Activated T-cell treated with anti-CD3 and anti-CD28 coated beads, Interleukin-2, amount 50 U/mL, for 48 hours (primary cell): ENCODE data around the gene MS4A15.
"Not testable (repeated sequence)": the region's sequence is repeated elsewhere in the genome, so short reads cannot be mapped to it uniquely, and the experiment has no call there.

Experiments used
- DNase-seq, 2 experiments: peaks; one replicate each; pipeline ENCODE4 v3.0.0-alpha.2; 2020

The MS4A15 gene, protein sequence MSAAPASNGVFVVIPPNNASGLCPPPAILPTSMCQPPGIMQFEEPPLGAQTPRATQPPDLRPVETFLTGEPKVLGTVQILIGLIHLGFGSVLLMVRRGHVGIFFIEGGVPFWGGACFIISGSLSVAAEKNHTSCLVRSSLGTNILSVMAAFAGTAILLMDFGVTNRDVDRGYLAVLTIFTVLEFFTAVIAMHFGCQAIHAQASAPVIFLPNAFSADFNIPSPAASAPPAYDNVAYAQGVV

DNA sequence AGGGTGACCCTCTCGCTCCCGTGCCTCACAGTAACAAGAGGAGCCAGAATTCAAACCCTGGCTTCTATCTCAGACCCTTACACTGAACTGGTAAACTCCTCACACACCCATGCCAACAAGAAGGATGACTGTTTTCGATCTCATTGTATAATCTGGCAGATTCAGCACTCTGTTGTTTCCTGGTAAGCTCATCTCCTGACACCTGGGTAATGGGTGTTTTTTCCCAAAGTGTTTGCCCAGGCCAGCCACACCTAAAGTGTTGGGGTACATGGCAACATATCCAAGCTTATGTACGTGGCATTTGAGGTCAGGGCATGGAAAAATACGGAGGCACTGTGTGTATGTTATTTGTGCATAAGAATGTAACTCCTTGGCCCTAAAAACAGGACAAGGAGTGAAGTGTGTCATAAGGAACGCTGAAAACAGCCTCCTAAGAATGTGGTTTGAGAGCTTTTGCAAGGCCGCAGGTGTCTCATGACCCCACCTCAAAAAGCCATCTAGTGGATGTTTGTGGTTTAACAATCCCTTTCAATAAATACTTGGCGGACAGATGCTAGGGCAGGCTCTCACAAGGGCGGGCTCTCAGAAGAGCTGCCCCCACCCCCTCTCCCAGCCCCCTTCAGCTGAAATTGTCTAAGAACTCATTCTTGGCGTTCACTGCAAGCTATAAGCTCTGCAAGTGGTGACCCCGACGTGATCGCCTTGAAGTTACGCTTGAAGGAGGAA lies at the start of gene MS4A15:
Gene MS4A15 (plus strand): TSS at position 561 of the 726 bp plus-strand sequence. CDS start 6,867 bp downstream, outside the sequence.
- no peak for DNase-seq

DNA sequence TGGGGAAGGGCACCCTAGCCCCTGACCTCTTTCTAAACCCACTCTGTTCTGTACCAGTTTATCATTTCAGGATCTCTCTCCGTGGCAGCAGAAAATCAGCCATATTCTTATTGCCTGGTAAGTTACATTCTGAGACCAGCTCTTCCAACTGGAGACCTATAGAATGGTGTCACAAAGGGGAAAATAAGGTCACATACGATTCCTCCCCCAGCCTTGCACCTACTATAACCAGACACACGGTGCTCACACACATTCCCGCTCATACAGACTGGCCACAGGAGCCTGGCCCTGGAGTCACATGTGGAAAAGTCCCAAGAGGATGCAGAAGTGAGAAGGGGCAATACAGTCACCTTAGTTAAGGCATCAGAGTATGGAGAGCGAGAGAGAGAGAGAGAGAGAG lies 49.7 kb upstream of the MS4A15 start:
- DNase-seq = no peak

DNA sequence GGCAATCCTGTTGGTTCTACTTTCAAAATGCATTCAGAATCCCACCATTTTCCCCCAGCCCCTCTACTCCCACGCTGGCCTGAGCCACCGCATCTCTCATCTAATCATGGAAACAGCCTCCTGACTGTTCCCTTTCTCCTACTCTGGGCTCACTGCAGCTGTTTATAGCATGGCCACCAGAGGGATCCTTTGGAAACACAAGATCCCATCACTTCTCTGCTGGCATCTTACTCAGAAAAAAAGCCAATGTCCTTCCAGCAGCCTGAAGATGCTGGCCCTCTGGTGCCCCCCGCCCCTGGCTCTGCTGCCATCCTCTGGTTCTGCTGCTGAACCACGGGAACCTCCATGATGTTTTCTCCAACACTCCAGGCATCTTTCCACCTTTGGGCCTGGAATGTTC lies 46.2 kb upstream of the MS4A15 start:
- DNase-seq = no peak

DNA sequence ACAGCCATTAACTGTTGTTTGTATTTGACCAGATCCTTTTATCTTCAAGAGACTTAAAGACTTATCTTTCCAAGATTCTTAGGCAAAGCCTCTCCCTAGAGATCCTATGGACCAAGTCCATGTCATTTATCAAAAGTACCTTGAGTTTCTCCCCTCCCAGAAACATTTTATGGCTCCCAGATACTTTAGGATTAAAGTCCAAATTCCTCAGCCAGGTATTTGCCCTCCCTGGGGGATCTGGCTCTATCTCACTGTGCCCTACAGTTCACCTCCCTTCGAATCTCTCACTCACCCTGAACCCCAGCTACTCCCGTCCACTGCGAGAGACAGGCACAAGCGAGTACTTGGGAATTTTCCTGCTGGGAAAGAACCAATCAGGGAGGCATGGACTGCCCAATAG lies 45.4 kb upstream of the MS4A15 start:
- DNase-seq = no peak

DNA sequence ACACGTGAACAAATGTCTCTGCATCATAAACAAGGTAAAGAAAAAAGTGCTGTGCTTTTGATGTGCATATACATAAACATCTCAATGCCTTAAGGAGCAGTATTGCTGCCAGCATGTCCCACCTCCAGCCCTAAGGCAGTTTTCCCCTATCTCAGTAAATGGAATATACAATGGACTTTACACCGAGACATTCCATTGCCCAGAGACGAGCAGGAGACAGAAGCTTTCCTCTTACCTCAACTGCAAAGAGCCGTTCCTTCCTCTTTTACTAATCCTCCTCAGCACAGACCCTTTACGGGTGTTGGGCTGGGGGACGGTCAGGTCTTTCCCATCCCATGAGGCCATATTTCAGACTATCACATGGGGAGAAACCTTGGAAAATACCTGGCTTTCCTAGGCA lies 43.2 kb upstream of the MS4A15 start:
- DNase-seq = not testable (repeated sequence)

DNA sequence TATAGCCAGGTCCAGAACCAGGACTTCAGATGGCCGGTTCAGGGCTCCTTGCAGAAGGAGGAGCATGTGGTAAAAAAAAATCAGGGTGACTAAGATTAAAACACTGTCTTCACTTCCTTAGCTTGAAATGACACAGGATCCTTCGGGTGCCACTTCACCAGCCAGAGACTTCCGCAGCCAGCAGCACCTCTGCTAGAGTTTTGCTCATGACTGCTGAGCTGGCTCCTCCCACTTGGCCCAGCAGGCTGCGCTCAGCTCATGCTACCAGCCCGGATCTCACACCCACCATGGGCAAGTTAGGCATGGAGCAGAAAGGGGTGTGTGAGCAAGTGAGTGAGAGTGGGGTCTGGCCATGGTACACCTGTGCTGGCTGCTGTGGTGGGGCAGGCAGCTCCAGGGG lies 38.7 kb upstream of the MS4A15 start:
- no peak for DNase-seq

DNA sequence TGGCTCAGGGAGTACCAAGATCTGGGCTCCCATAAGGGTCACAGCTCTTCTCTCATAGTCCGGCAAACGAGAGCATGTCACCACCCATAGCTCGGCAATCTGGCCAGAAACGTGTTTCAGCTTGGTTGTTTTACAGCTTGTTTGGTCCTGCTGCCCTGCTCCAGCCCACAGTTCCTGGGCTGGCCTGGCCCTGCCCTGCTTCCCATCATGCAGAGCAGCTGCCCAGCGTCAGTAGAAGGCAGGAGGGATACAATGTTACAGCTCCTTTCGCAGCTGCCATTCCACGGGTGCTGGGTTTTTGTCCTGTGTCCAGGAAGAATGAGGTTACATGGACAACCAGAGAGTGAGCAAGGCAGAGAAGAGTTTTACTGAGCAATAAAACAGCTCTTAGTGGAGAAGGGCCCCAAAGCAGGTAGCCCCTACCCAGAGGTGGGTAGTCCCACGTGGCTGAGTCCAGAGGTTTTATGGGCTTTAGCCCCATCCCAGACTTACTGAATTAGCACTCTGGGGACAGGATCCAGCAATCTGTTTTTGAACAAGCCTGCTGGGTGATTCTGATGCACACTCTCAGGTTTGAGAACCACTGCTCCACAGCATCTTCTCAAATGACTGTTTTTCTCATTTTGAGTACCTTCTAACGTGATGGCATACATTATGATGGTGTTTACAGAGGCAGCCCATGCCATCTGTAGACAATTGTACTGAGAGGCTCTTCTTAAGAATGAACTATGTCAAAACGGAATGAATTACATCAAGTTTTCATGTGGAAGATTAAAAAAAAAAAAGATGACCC lies 37.9 kb upstream of the MS4A15 start:
- no peak for DNase-seq

DNA sequence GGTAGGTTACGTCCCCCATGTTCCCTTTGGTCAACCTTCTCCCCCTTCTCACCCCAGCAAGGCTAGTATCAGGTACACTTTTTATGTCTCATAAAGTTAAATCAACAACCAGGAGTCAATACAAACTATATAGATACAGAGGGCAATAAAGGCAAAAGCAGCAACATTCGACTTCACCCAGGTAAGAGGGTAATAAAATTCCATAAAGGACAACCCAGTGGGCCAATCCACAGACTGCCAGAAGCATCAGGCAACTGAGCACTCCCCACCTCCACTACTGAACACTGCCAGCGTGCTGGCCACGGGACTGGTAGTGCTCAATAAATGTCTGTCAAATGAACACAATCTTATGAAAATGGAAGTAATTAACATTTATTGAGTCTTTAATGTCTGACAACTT lies 37.3 kb upstream of the MS4A15 start:
- DNase-seq = no peak

DNA sequence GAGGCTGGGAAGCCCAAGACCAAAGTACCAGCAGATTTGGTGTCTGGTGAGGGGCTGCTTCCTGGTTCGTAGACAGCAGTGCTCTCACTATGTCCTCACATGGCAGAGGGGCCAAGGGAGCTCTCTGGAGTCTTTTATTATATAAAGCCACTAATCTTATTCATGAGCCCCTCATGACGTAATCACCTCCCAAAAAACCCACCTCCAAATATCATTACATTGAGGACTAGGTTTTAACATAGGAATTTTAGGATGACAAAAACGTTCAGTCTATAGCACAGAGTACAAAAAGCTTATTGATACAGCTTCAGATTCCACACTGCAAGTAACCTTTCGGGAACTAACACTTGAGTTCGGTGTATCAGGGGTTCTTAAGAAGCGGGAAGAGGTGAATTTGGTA lies 36.2 kb upstream of the MS4A15 start:
- no peak for DNase-seq

DNA sequence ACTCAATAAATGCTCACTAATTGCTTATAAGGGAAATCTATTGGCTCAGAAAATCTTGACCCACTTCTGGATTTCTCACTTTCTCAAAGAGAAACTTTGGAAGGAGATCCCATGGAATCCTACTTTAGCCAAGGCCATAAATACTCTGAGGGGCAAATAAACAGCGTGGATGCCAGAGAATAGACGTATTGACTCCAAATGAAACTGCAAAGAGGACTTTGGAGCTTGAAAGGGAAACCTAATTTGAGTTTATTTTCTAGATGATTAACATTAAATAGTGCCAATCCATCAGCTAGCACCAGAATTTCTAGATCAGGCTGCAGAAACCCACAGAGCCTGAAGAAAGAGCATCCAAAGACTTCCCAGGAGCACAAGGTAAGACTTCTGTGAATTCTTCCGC lies 32.2 kb upstream of the MS4A15 start, which contains the start of gene MS4A18:
Gene MS4A18 (plus strand): TSS at position 301 of the 400 bp plus-strand sequence.
- no peak for DNase-seq

DNA sequence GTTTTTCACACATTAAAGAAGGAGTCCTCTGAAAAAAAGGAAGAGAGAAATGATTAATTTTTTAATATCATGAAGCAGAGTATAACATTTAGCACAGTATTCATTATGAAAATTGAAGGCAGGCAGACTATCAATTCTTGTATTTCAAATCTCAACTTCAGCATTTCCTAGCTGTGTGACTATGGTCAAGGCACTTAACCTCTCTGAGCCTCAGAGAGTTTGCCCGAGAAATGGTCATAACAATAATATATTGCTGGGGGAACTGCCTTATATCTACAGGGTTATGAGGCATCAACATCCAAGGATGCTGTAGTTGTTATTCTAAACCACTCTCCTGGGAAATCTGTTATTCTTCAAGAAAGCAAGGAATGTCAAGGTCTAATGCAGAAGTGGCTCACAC lies 31.1 kb upstream of the MS4A15 start:
- DNase-seq = no peak

DNA sequence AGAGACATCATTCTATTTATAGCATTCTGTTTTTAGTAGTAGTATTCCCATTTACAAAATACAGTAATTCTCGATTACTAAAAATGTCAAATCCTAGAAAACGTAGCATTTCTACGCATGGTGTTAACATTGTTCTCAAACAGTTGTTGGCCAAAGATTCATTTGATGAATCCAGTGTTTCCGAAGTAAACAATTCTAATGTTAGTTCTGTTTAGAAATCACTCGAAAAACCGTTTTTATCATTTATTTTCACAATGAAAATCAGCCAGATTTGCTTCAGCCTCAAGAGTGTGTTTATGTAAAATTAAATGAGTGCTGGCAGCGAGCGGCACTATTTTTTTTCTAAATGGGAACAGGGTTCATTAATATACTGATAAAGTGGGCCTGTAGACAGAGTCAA lies 25.1 kb upstream of the MS4A15 start:
- no peak for DNase-seq

DNA sequence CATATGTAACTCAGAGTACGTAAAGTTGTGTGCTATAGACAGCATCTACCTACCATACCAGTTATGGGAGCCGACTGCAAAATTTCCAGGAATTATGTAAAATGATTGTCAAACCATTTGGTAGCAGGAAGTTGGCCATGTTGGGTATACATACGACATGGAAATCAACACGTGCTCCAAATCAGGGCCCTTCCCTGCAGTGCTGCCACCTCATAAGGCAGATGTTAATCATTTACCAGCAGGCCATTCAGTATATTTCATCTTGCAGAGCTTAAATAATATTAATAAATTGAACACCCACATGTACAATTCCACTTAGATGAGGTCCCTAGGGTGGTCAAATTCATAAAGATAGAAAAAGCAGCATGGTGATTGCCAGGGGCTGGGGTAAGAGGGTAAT lies 22.4 kb upstream of the MS4A15 start:
- DNase-seq = no peak

DNA sequence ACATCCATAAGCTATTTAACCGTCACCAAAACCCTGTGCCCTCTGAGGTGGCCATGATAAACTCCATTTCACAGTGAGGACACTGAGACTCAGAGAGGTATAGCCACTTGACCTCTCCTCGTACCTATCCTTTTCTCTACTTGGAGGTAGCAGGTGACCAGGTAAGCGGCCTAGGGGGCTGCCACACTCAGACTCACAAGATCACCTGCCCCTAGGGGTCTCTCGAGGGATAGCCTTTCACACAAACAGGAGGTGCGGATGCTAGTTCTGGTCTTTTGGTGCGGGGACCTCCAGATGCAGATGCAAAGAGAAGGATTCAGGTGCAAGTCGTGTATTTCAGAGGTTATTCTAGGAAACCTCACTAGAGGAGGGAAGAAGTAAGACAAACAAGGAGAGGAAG lies 17.6 kb upstream of the MS4A15 start:
- DNase-seq = no peak

DNA sequence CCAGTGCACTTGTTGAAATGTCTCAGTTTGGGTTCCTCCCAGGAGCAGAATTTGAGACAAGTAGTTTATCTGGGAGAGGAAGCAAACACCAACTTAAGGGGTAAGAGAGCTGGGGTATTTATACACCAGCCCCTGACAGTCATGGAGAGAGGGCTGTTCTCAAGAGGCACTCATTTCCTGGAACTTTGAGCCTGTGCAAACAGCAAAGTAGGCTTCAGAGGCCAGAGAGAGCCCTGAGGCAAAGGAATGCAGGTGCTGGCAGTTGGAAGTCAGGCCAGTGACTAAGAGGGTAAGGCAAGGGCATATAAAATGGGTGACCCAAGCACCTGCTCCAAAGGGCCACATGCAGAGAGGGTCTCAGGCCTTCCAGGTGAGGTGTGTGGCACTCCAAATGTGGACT lies 16.1 kb upstream of the MS4A15 start:
- no peak for DNase-seq

DNA sequence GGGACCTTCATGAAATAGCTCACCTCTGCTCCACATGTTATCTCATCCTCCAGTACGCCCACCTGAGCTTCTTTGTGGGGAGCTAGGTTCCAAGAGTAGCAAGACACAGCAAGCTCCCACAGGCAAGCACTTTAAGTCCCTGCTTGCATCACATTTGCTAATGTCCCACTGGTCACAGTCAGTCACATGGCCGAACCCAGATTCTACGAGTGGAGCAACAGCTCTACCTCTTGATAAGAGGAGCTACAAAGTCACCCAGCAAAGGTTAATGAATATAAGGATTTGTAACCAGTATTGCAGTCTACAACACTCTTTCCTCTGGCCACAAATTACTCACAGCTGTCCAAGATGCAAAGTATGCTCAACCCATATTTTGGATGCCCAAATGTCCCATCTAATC lies 15.2 kb upstream of the MS4A15 start:
- DNase-seq = no peak

DNA sequence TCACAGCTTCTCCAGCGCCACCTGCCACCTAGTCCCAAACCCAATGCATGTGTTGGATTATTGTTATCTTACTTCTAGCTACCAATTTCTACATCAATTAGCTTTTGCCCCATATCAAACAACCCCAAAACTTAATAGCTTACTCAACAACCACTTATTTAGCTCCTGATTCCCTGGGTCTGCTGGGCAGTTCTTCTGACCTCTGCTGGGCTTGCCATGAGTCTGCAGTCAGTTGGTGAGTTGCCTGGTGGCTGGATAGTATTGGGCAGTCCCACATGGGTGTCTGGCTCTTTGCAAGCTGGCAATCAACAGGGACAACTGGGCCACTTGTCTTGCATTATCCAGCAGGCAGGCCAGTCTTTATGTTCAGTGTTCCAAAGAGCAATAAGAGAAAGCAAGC lies 13.6 kb upstream of the MS4A15 start:
- no peak for DNase-seq

DNA sequence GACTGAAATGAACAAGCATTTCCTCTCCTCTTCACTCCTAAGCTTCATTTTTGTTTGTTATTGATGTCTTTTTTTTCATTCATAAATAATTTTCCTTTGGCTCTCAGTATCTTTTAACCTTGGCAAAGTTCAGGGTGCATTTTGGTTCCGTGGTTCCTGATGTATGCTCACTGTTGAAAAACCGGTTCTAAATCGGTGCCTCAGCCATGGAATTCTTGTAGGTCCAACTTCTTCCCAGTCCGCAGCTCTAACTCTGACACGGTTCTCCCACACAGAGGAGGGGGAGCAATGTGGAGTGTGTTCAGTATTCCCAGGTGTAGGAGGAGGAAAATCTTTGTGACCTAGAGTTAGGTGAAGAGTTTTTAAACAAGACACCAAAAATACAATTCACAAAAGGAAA lies 12.6 kb upstream of the MS4A15 start:
- DNase-seq = no peak

DNA sequence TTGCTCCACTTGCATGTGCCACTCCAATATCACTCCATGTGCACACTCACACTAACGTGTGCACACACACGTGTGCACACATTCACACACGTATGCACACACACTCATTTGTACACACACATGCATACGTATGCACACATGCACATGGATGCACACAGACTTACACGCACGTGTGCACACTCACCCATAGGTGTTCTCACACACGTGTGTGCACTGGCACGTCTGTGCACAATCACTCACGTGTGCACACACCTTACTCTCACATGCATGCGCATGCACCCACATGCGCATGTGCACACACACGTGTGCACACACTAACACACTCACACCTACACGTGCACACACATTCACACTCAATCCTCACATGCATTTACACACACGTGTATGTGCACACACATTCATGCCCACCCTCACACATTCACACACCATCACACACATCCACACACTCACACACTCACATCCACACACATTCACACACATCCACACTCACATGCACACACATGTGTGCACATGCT lies 9.3 kb upstream of the MS4A15 start:
- DNase-seq = no peak

DNA sequence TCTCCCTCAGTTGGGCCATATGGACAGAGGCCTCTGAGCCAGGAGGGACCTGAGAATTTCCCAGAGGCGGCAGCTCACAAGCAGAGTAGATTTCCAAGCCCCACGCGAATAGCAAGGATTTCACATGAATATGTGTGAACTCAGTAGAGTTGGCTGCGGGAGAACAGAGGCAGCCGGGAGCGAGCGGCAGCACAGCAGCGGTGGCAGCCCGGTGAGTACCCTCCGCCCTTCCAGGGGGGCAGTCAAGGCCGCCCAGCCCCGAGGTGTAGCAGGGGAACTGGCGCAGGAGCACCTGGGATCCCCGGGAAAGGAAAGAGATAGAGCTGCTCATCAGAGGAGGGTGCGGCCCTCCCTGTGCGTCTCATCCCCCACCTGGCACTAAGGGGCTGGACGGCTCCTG lies 8.4 kb upstream of the MS4A15 start:
- DNase-seq = no peak

DNA sequence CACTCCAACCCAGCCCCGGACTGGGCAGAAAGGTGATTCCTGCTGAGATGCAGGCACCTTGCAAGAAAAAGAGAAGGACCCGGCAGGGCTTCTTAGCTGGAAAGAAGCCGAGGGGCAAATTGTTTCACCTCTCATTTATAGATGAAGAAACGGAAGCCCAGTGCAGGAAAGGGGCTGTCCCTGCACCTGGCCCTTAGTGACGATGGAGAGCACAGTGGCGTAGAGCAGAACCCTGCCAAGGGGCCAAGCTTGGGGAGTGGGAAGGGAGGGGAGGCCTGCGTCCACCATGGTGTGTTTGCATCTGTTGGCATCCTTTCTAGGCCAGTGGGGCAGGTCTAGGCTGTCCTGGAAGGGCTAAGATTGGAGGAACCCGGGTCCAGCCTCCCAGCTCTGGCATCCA lies 7.8 kb upstream of the MS4A15 start:
- DNase-seq = no peak

DNA sequence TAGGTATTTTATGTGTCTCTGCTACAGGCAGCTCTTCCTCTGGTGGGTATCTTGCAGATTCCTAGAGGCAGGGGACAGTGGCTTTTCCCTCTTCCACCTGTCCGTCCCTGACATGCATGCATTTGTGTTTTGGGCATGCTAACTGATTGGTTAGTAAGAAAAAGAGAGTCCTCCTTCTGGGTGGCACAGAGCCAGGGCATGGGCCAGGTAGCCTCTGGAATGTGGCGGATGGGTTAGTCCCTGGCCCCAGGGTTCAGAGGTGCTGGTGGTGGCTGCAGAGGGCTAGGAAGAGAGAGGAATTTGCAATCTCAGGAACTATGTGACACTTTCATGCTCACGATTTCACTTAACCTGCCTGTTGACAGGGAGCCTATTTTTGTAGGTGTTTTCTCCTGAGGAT lies 5.8 kb upstream of the MS4A15 start:
- DNase-seq = no peak

DNA sequence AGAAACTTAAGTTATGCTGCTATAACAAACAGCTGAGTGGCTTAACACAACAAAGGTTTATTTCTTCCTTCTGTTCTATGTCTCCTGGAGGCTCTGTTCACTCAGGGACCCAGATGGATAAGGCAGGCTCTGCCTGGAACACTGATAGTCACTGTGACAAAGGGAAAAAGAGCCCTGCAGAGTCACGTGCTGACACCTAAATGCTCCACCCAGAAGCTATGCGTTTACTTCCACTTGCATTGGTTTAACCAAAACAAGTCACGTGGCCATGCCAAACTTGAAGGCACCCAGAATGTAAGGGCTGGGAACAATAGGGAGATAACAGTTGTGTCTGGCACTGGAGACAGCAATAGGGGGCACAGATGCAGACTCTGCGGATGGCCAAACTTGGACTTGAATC lies 3.4 kb upstream of the MS4A15 start:
- no peak for DNase-seq

DNA sequence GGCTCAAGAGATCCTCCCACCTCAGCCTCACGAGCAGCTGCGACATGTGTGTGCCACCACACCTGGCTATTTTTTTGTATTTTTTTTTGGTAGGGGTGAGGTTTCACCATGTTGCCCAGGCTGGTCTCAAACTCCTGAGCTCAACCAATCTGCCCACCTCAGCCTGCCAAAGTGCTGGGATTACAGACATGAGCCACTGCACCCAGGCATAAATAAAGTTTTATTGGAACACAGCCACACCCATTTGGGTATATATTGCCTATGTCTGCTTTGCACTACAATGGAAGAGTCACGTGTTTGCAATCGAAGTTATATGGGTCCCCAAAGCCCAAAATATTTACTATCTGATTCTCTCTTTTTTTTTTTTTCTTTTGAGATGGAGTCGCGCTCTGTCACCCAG lies 1.8 kb upstream of the MS4A15 start:
- DNase-seq = no peak
